ENCODE data around the gene A4GALT.

DNA sequence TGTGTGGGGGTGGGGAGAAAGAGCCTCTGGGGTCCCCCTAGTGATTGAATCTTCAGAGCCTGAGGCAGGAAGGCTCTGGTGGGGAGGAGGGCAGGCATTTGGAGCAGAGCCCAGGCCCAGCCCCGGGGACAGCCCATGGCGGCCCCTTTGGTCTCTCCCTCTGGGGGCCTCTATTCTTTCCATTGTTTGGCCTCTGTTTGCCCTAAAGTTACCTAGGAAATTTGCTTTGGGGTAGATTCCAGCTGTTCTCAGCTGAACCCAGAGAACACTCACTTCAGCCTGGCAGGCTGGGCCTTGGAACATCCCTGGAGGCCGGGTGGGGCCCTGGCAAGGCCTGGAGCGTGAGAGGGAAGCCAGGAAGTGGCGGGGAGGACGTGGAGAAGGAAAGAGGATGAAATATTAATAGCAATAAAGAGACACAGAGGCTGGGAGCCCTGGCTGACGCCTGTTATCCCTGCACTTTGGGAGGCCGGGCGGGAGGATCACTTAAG is 22.9 kb upstream of the A4GALT start:
- TF ChIP-seq CTCF (IDR thresholded peaks at IDR 0.05; ENCODE audit: low read length) (no peak), EZH2 (IDR thresholded peaks at IDR 0.05; ENCODE audit: borderline replicate concordance, low read length) (no peak)
